T-helper 9 cell (primary cell): ENCODE measurements around the gene GTF3C4.

ENCODE experiments used
- DNase-seq: peaks from one replicate; pipeline ENCODE4 v3.0.0-alpha.2; 2020
- total RNA-seq, 2 donors: gene quantifications; one replicate each; lab custom pipeline; 2026; lab: John Stamatoyannopoulos, UW

Gene GTF3C4
- 33.8 to 78.8 reads per million in 2 donors for total RNA-seq

- peak; percentile 64 for DNase-seq
Observed at GRCh38 chr9:132670457-132671391, at the start of gene GTF3C4. TSS of gene GTF3C4 (plus strand) at chr9:132670464. CDS start at chr9:132670599, 135 bp downstream.

- no peak for DNase-seq
Observed at GRCh38 chr9:132622159-132622558, 48.1 kb upstream of the GTF3C4 start.

GRCh38 chr9:132626285-132626684 lies 44.0 kb upstream of the GTF3C4 start:
- no peak for DNase-seq

- no peak for DNase-seq
Observed at GRCh38 chr9:132627106-132627505, 43.2 kb upstream of the GTF3C4 start.

GRCh38 chr9:132627594-132627993 lies 42.7 kb upstream of the GTF3C4 start:
- no peak for DNase-seq

- DNase-seq, result no peak
Observed at GRCh38 chr9:132628746-132629145, 41.5 kb upstream of the GTF3C4 start.

- DNase-seq, result no peak
Observed at GRCh38 chr9:132630116-132630515, 40.1 kb upstream of the GTF3C4 start.

GRCh38 chr9:132630811-132631210 lies 39.5 kb upstream of the GTF3C4 start:
- no peak for DNase-seq

GRCh38 chr9:132631280-132631679 lies 39.0 kb upstream of the GTF3C4 start:
- no peak for DNase-seq

- DNase-seq, result no peak
Observed at GRCh38 chr9:132631685-132632084, 38.6 kb upstream of the GTF3C4 start.

GRCh38 chr9:132632413-132633129 lies 37.7 kb upstream of the GTF3C4 start:
- DNase-seq, result no peak

GRCh38 chr9:132634327-132634726 lies 35.9 kb upstream of the GTF3C4 start:
- no peak for DNase-seq

GRCh38 chr9:132637351-132637750 lies 32.9 kb upstream of the GTF3C4 start:
- no peak for DNase-seq

GRCh38 chr9:132637801-132638200 lies 32.5 kb upstream of the GTF3C4 start:
- DNase-seq, result no peak

- no peak for DNase-seq
Observed at GRCh38 chr9:132638240-132638639, 32.0 kb upstream of the GTF3C4 start.

- no peak for DNase-seq
Observed at GRCh38 chr9:132639322-132639721, 30.9 kb upstream of the GTF3C4 start.

- no peak for DNase-seq
Observed at GRCh38 chr9:132641216-132641615, 29.0 kb upstream of the GTF3C4 start.

- no peak for DNase-seq
Observed at GRCh38 chr9:132644251-132644650, 26.0 kb upstream of the GTF3C4 start.

GRCh38 chr9:132645306-132645705 lies 25.0 kb upstream of the GTF3C4 start:
- no peak for DNase-seq

- DNase-seq, result no peak
Observed at GRCh38 chr9:132645711-132646110, 24.6 kb upstream of the GTF3C4 start.

GRCh38 chr9:132646726-132647125 lies 23.5 kb upstream of the GTF3C4 start:
- no peak for DNase-seq

GRCh38 chr9:132647355-132647754 lies 22.9 kb upstream of the GTF3C4 start:
- no peak for DNase-seq

GRCh38 chr9:132647806-132648205 lies 22.5 kb upstream of the GTF3C4 start:
- no peak for DNase-seq

GRCh38 chr9:132648283-132648682 lies 22.0 kb upstream of the GTF3C4 start:
- no peak for DNase-seq
